ENCODE results near the gene TMEM245. TPM values are rescaled to one million over a fixed set of nuclear protein-coding genes. Genes with fewer than 3 reads are reported as not detected.

TMEM245 gene
- total and polyA plus RNA-seq, 2 donors (not counting 3 experiments of a cell fraction or from before 2014, with no cell fraction given), result 44.2 to 48.0 TPM

DNA sequence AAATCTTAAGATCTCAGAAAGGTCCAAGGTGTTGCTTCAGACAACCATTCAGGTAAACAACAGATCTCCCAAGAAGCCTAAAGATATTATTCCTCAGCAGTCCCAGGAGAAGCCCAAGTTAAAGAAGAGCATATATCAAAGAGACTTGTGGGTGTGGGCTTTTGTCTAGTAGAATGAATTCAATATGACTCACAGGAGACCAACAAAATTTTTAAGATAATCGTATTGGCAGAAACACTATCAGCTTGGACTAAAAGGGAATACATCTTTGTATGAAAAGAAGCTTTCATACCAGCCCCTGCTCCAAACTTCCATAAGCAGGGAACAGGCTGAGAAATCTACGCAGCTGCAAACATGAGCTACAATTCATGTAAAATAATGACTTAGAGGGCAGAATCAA is 116.6 kb downstream of the TMEM245 start:
- FAIRE-seq, result no peak
- no peaks in the 10 kb centered on the region for H3K27me3 ChIP-seq (ENCODE audit: control insufficient read depth in 2 of 2, insufficient read depth in 2 of 2, low read length in 2 of 2)
- POLR2A ChIA-PET, result no interaction called here

DNA sequence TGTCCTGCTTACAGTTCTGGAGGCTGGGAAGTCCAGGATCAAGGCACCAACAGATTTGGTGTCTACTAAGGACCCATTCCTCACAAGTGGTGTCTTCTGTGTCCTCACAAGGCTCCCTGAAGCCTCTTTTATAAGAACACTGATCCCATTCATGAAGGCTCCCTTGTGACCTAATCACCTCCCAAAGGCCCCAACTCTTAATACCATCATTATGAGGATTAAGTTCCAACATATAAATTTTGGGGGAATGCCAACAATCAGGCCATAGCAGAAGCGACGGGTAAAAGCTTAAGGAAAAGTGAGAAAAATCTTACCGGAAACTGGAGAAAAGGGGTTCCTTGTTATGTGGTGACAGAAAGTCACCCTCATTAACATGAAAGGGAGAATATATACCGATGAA is 117.6 kb downstream of the TMEM245 start:
- no peak for TF ChIP-seq EZH2 (IDR thresholded peaks at IDR 0.05; ENCODE audit: borderline replicate concordance, low read depth, low read length, severe bottlenecking)
- no peak for TF ChIP-seq MYC (IDR thresholded peaks at IDR 0.05; ENCODE audit: low read depth, low read length)
- TF ChIP-seq JUN (IDR thresholded peaks at IDR 0.05; ENCODE audit: borderline replicate concordance, insufficient read depth, insufficient read length, low read depth), result no peak
- TF ChIP-seq POLR2AphosphoS5 (IDR thresholded peaks at IDR 0.05; ENCODE audit: insufficient read depth, low read depth, low read length), result no peak
- TF ChIP-seq POLR2A (IDR thresholded peaks at IDR 0.05; ENCODE audit: low read depth, low read length), result no peak
- no peaks in the 10 kb centered on the region for H3K27me3 ChIP-seq (ENCODE audit: control insufficient read depth in 2 of 2, insufficient read depth in 2 of 2, low read length in 2 of 2)
- dilution Hi-C loops (cut with MboI; ENCODE audit: extremely low pct_ligation_motif_present, low sequenced_read_pairs) (no loop called here), intact Hi-C loops (cut with micrococcal nuclease) (no loop called here)
- POLR2A ChIA-PET, result no interaction called here
- peaks cover 11% of the 10 kb centered on the region for H3K4me1 ChIP-seq (ENCODE audit: control insufficient read depth, extremely low read depth, insufficient read depth, low read length)
- H3K4me2 ChIP-seq (ENCODE audit: insufficient read depth, low read length), result no peak overlapping the region
- DNase-seq (ENCODE audit: low read depth, low spot score) (no peak), FAIRE-seq (no peak)
- H3K9me3 ChIP-seq (replicated peaks; ENCODE audit: control insufficient read depth, insufficient read depth, low read length), result no peaks in the 10 kb centered on the region
- no peak overlapping the region for H2AFZ ChIP-seq (ENCODE audit: low read depth, low read length)
- no peaks in the 10 kb centered on the region for H4K20me1 ChIP-seq (replicated peaks; ENCODE audit: control insufficient read depth, extremely low read depth, insufficient read depth, low read length)
- peaks cover 84% of the 10 kb centered on the region for H3K79me2 ChIP-seq (ENCODE audit: control insufficient read depth, insufficient read depth, low read length)
- CTCF ChIA-PET, result no interaction called here
- no peaks in the 10 kb centered on the region for H3K9me1 ChIP-seq (replicated peaks; ENCODE audit: control insufficient read depth, extremely low read depth, insufficient read depth, low read length)
- BruUV-seq (replicated peaks), result no TSS peak
- H3K9ac ChIP-seq (replicated peaks; ENCODE audit: extremely low read depth, insufficient read depth, low read length), result no peak overlapping the region
- no peaks in the 10 kb centered on the region for H3K36me3 ChIP-seq (ENCODE audit: control insufficient read depth in 2 of 2, extremely low read depth in 1 of 2, insufficient read depth in 2 of 2, low read length in 2 of 2)
- no peak overlapping the region for H3K4me3 ChIP-seq (replicated peaks in 1 of 3; ENCODE audit: insufficient read depth in 1 of 3, low read depth in 1 of 3, low read length in 3 of 3)
- H3K27ac ChIP-seq (ENCODE audit: insufficient read depth, low read depth, low read length), result no peak overlapping the region

More for the DNA sequence above, 116.6 kb downstream of the TMEM245 start:
- dilution Hi-C loops (cut with MboI; ENCODE audit: extremely low pct_ligation_motif_present, low sequenced_read_pairs) (no loop called here), intact Hi-C loops (cut with micrococcal nuclease) (no loop called here)
- BruUV-seq (replicated peaks), result no TSS peak
- Histone ChIP-seq H3K4me1 (ENCODE audit: control insufficient read depth, extremely low read depth, insufficient read depth, low read length) (peaks cover 15% of the 10 kb centered on the region), H3K9me1 (replicated peaks; ENCODE audit: control insufficient read depth, extremely low read depth, insufficient read depth, low read length) (no peaks in the 10 kb centered on the region), H3K36me3 (ENCODE audit: control insufficient read depth in 2 of 2, extremely low read depth in 1 of 2, insufficient read depth in 2 of 2, low read length in 2 of 2) (no peaks in the 10 kb centered on the region), H3K4me2 (ENCODE audit: insufficient read depth, low read length) (no peak overlapping the region), H2AFZ (ENCODE audit: low read depth, low read length) (no peak overlapping the region), H4K20me1 (replicated peaks; ENCODE audit: control insufficient read depth, extremely low read depth, insufficient read depth, low read length) (no peaks in the 10 kb centered on the region), H3K79me2 (ENCODE audit: control insufficient read depth, insufficient read depth, low read length) (peaks cover 85% of the 10 kb centered on the region), H3K9ac (replicated peaks; ENCODE audit: extremely low read depth, insufficient read depth, low read length) (no peak overlapping the region), H3K27ac (ENCODE audit: insufficient read depth, low read depth, low read length) (no peak overlapping the region), H3K4me3 (replicated peaks in 1 of 3; ENCODE audit: insufficient read depth in 1 of 3, low read depth in 1 of 3, low read length in 3 of 3) (no peak overlapping the region), H3K9me3 (replicated peaks; ENCODE audit: control insufficient read depth, insufficient read depth, low read length) (no peaks in the 10 kb centered on the region)
- TF ChIP-seq CTCF (IDR thresholded peaks at IDR 0.05; ENCODE audit: extremely low read depth in 1 of 2, insufficient read depth in 1 of 2, low read depth in 1 of 2, low read length in 2 of 2), result no peak
- no peak for TF ChIP-seq MYC (IDR thresholded peaks at IDR 0.05; ENCODE audit: low read depth, low read length)
- no peak for TF ChIP-seq POLR2AphosphoS5 (IDR thresholded peaks at IDR 0.05; ENCODE audit: insufficient read depth, low read depth, low read length)
- no peak for DNase-seq (ENCODE audit: low read depth, low spot score)
- CTCF ChIA-PET, result interaction anchor here (1.2 to 2.0 kb wide), 2 partner anchors 14 to 49 kb away, joined by 3 to 7 read pairs; no protein-coding TSS in a partner anchor
